Kidney epithelial cell (primary cell): Measurements from ENCODE around the gene HEMK1. TPM values are rescaled to one million over a fixed set of nuclear protein-coding genes. Genes with fewer than 3 reads are reported as not detected.

Source experiments
- DNase-seq: peaks from one replicate; pipeline ENCODE4 v3.0.0-alpha.2; 2010; ENCODE audit warnings: low read depth
- H3K27me3 ChIP-seq: 2 replicates; pipeline ENCODE4 v1.6.0; 2011; ENCODE audit warnings: low read length; ENCODE audit not compliant: control insufficient read depth, insufficient read depth
- H3K36me3 ChIP-seq: 2 replicates; pipeline ENCODE4 v1.5.1; 2011; ENCODE audit warnings: low read length; ENCODE audit not compliant: control insufficient read depth, insufficient read depth
- H3K4me3 ChIP-seq: 2 replicates; pipeline ENCODE4 v1.5.1; 2011; ENCODE audit warnings: low read depth, mild to moderate bottlenecking, control low read depth, low read length
- total RNA-seq: library from RNA; depleted of rRNA; stranded (reverse); fragments of >200 nt; gene quantifications from 2 replicates; pipeline ENCODE4 v1.2.3, GENCODE V29; 2015
- TF ChIP-seq, protein P1 (sequence below): IDR thresholded peaks from 2 replicates; pipeline ENCODE4 v1.5.1; 2011; ENCODE audit warnings: mild to moderate bottlenecking, moderate library complexity, low read length, control low read depth, inconsistent platforms; ENCODE audit not compliant: insufficient read depth, poor library complexity, severe bottlenecking

HEMK1 gene
- total RNA-seq, 1 donor from 2014 or later: 15.6 TPM

DNA sequence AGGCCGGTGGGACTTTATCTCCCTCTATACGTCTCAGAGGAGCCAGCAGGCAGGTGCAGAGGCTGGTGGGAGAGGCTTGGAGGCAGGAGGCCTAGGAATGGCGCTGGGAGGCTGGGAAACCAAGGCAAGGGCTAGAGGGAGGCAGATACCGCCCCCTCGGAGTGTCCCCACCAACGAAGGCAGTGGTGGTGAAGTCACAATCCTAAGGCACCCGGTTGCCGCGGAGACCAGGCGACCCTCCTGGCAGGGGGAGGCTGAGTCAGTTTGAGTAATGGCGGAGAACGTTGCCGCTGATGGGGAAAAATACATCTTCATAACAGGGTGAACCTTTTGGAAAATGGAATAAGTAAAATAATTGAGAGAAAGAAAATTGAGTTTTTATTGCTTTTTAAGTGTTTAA lies 36.0 kb upstream of the HEMK1 start:
- TF ChIP-seq, protein P1, sequence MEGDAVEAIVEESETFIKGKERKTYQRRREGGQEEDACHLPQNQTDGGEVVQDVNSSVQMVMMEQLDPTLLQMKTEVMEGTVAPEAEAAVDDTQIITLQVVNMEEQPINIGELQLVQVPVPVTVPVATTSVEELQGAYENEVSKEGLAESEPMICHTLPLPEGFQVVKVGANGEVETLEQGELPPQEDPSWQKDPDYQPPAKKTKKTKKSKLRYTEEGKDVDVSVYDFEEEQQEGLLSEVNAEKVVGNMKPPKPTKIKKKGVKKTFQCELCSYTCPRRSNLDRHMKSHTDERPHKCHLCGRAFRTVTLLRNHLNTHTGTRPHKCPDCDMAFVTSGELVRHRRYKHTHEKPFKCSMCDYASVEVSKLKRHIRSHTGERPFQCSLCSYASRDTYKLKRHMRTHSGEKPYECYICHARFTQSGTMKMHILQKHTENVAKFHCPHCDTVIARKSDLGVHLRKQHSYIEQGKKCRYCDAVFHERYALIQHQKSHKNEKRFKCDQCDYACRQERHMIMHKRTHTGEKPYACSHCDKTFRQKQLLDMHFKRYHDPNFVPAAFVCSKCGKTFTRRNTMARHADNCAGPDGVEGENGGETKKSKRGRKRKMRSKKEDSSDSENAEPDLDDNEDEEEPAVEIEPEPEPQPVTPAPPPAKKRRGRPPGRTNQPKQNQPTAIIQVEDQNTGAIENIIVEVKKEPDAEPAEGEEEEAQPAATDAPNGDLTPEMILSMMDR: no peak
- no peaks in the 10 kb centered on the region for H3K36me3 ChIP-seq
- peaks cover 52% of the 10 kb centered on the region for H3K27me3 ChIP-seq
- DNase-seq: no peak
- H3K4me3 ChIP-seq: no peak overlapping the region

DNA sequence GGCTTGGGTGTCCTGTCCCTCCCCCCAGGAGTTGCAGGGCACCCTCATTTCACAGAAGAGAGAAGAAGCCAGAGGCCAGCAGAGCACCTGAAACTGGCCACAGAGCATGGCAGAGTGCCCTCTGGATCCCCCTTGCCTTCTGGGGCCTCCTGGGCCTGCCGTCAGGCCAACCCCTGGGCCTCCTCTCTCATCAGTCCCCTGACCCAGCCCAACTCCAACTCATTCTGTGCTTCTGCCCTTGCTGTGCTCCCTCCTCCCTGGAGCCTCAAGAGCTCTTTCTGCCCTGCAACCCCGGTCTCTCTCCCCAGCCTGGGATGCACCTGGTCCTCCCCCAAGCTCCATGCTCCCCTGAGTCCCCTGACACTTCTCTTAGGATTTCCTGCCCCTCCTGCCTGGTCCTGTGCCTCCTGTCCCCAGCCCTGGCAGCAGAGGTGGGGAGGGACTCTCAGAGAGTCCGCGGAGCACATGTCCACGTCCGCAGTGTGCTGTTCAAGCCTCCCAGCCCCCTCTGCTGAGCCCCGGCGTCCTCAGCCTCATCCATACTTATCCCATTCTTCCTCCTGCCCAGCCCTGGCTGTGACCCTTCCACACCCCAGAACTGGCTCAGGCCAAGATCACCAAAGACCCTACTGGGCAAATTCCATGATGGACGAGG lies 35.4 kb upstream of the HEMK1 start:
- Histone ChIP-seq H3K4me3 (no peak overlapping the region), H3K36me3 (no peaks in the 10 kb centered on the region), H3K27me3 (peaks cover 50% of the 10 kb centered on the region)
- DNase-seq: no peak
- TF ChIP-seq, protein P1: no peak

DNA sequence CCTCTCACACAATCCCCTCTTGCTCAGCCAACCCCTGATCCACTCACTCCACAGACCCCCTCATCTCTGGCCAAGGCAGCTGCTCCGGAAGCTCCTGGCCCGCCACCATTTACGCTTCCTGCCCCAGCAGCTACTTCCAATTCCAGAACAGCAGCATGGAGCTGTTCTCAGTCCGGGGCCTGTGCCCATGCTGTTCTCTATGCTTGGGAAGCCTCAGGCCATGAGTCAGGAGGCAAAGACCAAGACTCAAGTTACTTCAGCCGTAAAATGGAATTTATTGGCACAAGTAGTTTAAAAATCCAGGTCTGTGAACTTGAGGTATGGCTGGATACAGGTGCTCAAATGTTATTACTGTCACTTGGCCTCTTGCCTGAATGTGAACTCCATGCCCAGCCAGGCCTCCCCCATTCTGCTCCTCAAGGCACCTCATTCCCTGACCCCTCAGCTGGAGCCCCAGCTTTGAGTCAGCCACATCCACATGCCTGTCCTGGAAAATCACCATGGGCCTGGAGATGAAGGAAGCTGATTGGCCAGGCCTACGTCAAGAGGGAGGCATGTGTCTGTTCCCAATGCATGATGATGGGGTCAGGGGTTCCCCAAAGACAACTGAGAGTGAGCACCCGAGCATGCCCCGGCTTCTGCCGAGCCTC lies 34.5 kb upstream of the HEMK1 start:
- no peaks in the 10 kb centered on the region for H3K36me3 ChIP-seq
- peaks cover 48% of the 10 kb centered on the region for H3K27me3 ChIP-seq
- peak; percentile 29 for DNase-seq
- TF ChIP-seq, protein P1: no peak
- H3K4me3 ChIP-seq: no peak overlapping the region

DNA sequence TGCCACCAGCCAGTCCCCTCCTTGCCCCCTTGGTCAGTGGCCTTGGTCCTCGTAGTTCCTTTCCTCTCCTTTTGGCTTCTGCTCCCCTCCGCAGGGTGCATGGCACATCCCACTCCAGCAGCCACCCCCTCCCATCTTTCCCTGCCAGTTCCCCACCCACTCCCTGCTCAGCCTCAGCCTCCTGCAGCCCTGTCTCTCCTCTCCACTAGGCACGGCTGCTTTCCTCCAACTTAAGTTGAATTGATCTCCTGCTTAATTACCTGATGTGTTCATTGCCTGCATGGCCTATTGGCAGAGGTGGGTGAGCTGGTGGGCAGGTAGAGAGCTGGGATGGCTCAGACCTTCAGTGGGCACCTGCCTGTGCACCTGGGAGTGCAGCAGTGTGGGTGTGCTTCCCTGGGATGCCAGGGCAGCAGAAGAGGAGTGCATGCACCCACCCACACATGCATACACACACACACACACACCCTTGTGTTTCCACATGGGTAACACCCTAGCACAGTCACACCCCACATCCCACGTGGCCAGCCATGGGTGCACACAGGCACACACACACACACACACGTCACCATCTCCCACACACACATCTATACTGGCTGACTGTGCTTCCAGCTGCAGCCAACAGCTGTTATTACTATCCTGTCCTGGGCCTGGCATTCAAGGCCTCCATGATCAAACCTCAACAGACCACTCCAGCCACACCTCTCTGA lies 32.7 kb upstream of the HEMK1 start:
- Histone ChIP-seq H3K4me3 (no peak overlapping the region), H3K36me3 (no peaks in the 10 kb centered on the region), H3K27me3 (peaks cover 42% of the 10 kb centered on the region)
- DNase-seq: no peak
- TF ChIP-seq, protein P1: no peak

DNA sequence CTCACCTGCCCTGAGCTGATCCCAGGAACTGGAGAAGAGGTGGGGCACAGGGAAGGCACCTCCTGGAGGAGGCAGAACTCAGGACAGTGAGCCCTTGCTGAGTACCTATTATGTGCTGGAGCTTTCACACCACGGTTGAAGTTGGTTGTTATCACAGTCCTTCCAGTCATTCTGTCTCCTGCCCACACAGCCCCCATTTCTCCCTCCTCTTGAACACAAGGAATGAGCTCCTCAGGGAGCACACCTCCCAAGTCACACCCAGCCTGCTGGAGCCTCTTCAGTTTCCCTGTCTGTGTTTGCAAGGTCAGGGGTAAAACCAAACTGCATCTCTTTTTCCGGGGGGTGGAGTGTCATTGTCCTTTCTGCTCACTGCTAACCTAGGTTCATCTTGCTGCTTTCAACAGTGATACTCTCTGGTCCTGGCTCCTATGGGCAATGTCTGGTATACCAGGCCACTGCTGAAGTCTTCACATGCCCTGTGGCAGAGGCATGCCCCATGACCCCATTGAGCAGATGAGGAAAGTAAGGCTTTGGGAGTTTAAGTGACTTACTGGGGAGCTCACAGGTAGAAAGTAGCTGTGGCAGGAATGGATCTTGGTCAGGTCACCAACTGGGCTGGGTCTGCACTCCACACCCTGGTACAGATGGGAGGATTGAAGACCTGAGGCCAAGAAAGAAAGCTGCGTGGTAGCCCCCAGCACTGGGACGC lies 31.7 kb upstream of the HEMK1 start:
- no peak overlapping the region for H3K4me3 ChIP-seq
- DNase-seq: no peak
- peaks cover 36% of the 10 kb centered on the region for H3K27me3 ChIP-seq
- no peaks in the 10 kb centered on the region for H3K36me3 ChIP-seq
- TF ChIP-seq, protein P1: no peak
